ENCODE measurements around the gene BIN1.
"Not testable (repeated sequence)": the region's sequence is repeated elsewhere in the genome, so short reads cannot be mapped to it uniquely, and the experiment has no call there.

Gene BIN1

GRCh38 chr2:127130421-127130820 is 23.5 kb upstream of the BIN1 start:
- no peak for DNase-seq

- no peak for DNase-seq
Measured at GRCh38 chr2:127129937-127130336, 23.0 kb upstream of the BIN1 start.

GRCh38 chr2:127128445-127128904 is 21.5 kb upstream of the BIN1 start:
- no peak for DNase-seq

- DNase-seq: no peak
Measured at GRCh38 chr2:127125821-127126220, 18.9 kb upstream of the BIN1 start.

GRCh38 chr2:127124426-127124825 is 17.5 kb upstream of the BIN1 start:
- DNase-seq: no peak

- no peak for DNase-seq
Measured at GRCh38 chr2:127122361-127123027, 15.5 kb upstream of the BIN1 start.

GRCh38 chr2:127121776-127122176 is 14.8 kb upstream of the BIN1 start:
- DNase-seq: no peak

- DNase-seq: no peak
Measured at GRCh38 chr2:127121353-127121752, 14.4 kb upstream of the BIN1 start.

- DNase-seq: not testable (repeated sequence)
Measured at GRCh38 chr2:127120408-127120807, 13.5 kb upstream of the BIN1 start.

- DNase-seq: no peak
Measured at GRCh38 chr2:127118467-127118866, 11.5 kb upstream of the BIN1 start.

- DNase-seq: no peak
Measured at GRCh38 chr2:127118038-127118437, 11.1 kb upstream of the BIN1 start.

- no peak for DNase-seq
Measured at GRCh38 chr2:127117603-127118002, 10.6 kb upstream of the BIN1 start.

GRCh38 chr2:127115471-127116199 is 8.7 kb upstream of the BIN1 start:
- DNase-seq: no peak

- DNase-seq: no peak
Measured at GRCh38 chr2:127110985-127111384, 4.0 kb upstream of the BIN1 start.

- DNase-seq: no peak
Measured at GRCh38 chr2:127108090-127108523, 1.2 kb upstream of the BIN1 start.

GRCh38 chr2:127107622-127107999 is 657 bp upstream of the BIN1 start:
- DNase-seq: no peak

- no peak for DNase-seq
Measured at GRCh38 chr2:127106457-127106990, 430 bp downstream of the BIN1 start.

- no peak for DNase-seq
Measured at GRCh38 chr2:127105656-127106456, 1.1 kb downstream of the BIN1 start.

- DNase-seq: no peak
Measured at GRCh38 chr2:127104881-127105655, 1.9 kb downstream of the BIN1 start.

- DNase-seq: no peak
Measured at GRCh38 chr2:127104166-127104660, 2.7 kb downstream of the BIN1 start.

- DNase-seq: no peak
Measured at GRCh38 chr2:127103243-127104165, 3.5 kb downstream of the BIN1 start.

All from NK-92 treated with Interleukin-12 subunit alpha and Interleukin-12 subunit beta, amount 100 ng/mL, for 24 hours (cell line).